ENCODE data around the gene OR9G1. TPM values are rescaled to one million over a fixed set of nuclear protein-coding genes. Genes with fewer than 3 reads are reported as not detected.

OR9G1 gene
- total RNA-seq, 1 experiment from 2014 or later, result not detected

Other genes with a start within 250 kb of the OR9G1 start
- gene OR5M3, start 225.7 kb upstream of the OR9G1 start, total RNA-seq (2014; rRNA removed; shearing (Covaris generic)), result not detected in 2 replicates
- not detected in 2 replicates for gene OR5M8, start 207.7 kb upstream of the OR9G1 start, total RNA-seq (2014; rRNA removed; shearing (Covaris generic))
- gene OR5M11, start 155.8 kb upstream of the OR9G1 start, total RNA-seq (2014; rRNA removed; shearing (Covaris generic)), result not detected in 2 replicates
- gene OR5M10, start 121.4 kb upstream of the OR9G1 start, total RNA-seq (2014; rRNA removed; shearing (Covaris generic)), result not detected in 2 replicates
- gene OR5M1, start 84.2 kb upstream of the OR9G1 start, total RNA-seq (2014; rRNA removed; shearing (Covaris generic)), result not detected in 2 replicates
- gene OR5AP2, start 56.7 kb upstream of the OR9G1 start, total RNA-seq (2014; rRNA removed; shearing (Covaris generic)), result not detected in 2 replicates
- not detected in 2 replicates for gene OR5AR1, start 35.4 kb upstream of the OR9G1 start, total RNA-seq (2014; rRNA removed; shearing (Covaris generic))
- not detected in 2 replicates for gene OR9G4, start 49.6 kb downstream of the OR9G1 start, total RNA-seq (2014; rRNA removed; shearing (Covaris generic))